HG02970 (cell line): Measurements from ENCODE around the gene ZNF25.
"Not testable (repeated sequence)": the region's sequence is repeated elsewhere in the genome, so short reads cannot be mapped to it uniquely, and the experiment has no call there.

Source experiments
- ATAC-seq: cut with Tn5 transposase; IDR thresholded peaks from one replicate; pipeline ENCODE4 v1.9.1; 2021; ENCODE audit warnings: mild to moderate bottlenecking, moderate library complexity, moderate number of reproducible peaks; ENCODE audit not compliant: unreplicated experiment, low FRiP score

The ZNF25 gene

GRCh38 chr10:37952043-37952755 lies 24.2 kb downstream of the ZNF25 start:
- no peak for ATAC-seq

- ATAC-seq: no peak
Observed at GRCh38 chr10:37948210-37948609, 28.2 kb downstream of the ZNF25 start.

- no peak for ATAC-seq
Observed at GRCh38 chr10:37947526-37947925, 28.9 kb downstream of the ZNF25 start.

GRCh38 chr10:37937864-37938263 lies 38.6 kb downstream of the ZNF25 start:
- ATAC-seq: no peak

- no peak for ATAC-seq
Observed at GRCh38 chr10:37934791-37935190, 41.7 kb downstream of the ZNF25 start.

- ATAC-seq: no peak
Observed at GRCh38 chr10:37930423-37930822, 46.0 kb downstream of the ZNF25 start.

GRCh38 chr10:37908165-37908564 lies 68.3 kb downstream of the ZNF25 start:
- ATAC-seq: not testable (repeated sequence)

- no peak for ATAC-seq
Observed at GRCh38 chr10:37906382-37906781, 70.1 kb downstream of the ZNF25 start.
